Liver (tissue), 3 donors: Measurements from ENCODE around the gene FBXO3.
A peak's percentile ranks its signal among the peaks of the same experiment; 100 is the strongest.

Experiments
- CTCF ChIP-seq: fragments of 150-350 bp; IDR thresholded peaks from 2 replicates; pipeline ENCODE4 v1.5.1; 2017; ENCODE audit warnings: improper control_type of control experiment, low read depth, low read length; ENCODE audit not compliant: missing input control
- FOXA1 ChIP-seq: IDR thresholded peaks from 2 replicates; pipeline ENCODE4 v1.6.1; 2016; ENCODE audit warnings: antibody characterized with exemption
- GABPA ChIP-seq, 2 donors: IDR thresholded peaks in 1 of 2; conservative IDR thresholded peaks in 1 of 2; 2 replicates each; pipeline ENCODE4 v1.6.1; 2016; ENCODE audit warnings: antibody characterized with exemption in 2 of 2, mild to moderate bottlenecking in 1 of 2, moderate library complexity in 1 of 2
- HNF4A ChIP-seq, 2 donors: conservative IDR thresholded peaks; 2 replicates each; pipeline ENCODE4 v1.6.1; 2016; ENCODE audit warnings: antibody characterized with exemption in 2 of 2, mild to moderate bottlenecking in 2 of 2
- JUND ChIP-seq, 2 donors: IDR thresholded peaks; 2 replicates each; pipeline ENCODE4 v1.6.1; 2016; ENCODE audit warnings: antibody characterized with exemption in 2 of 2
- MAX ChIP-seq: IDR thresholded peaks from 2 replicates; pipeline ENCODE4 v1.6.1; 2016; ENCODE audit warnings: antibody characterized with exemption
- RAD21 ChIP-seq, 2 donors: IDR thresholded peaks; 2 replicates each; pipeline ENCODE4 v1.6.1; 2016; ENCODE audit warnings: antibody characterized with exemption in 2 of 2, mild to moderate bottlenecking in 2 of 2
- RXRA ChIP-seq, 2 donors: IDR thresholded peaks; 2 replicates each; pipeline ENCODE4 v1.6.1; 2017 to 2018; ENCODE audit warnings: antibody characterized with exemption in 2 of 2, mild to moderate bottlenecking in 1 of 2
- SP1 ChIP-seq: IDR thresholded peaks from 2 replicates; pipeline ENCODE4 v1.6.1; 2018; ENCODE audit warnings: antibody characterized with exemption, mild to moderate bottlenecking
- TAF1 ChIP-seq: conservative IDR thresholded peaks from 2 replicates; pipeline ENCODE4 v1.6.1; 2016; ENCODE audit warnings: antibody characterized with exemption, mild to moderate bottlenecking
- YY1 ChIP-seq: IDR thresholded peaks from 2 replicates; pipeline ENCODE4 v1.6.1; 2016; ENCODE audit warnings: antibody characterized with exemption, mild to moderate bottlenecking
- ZBTB33 ChIP-seq: IDR thresholded peaks from 2 replicates; pipeline ENCODE4 v1.6.1; 2016; ENCODE audit warnings: antibody characterized with exemption
- TF ChIP-seq, protein P1 (sequence below): IDR thresholded peaks from 2 replicates; pipeline ENCODE4 v1.6.1; 2016; ENCODE audit warnings: antibody characterized with exemption
- TF ChIP-seq, protein P2 (sequence below): IDR thresholded peaks from 2 replicates; pipeline ENCODE4 v1.6.1; 2016; ENCODE audit warnings: antibody characterized with exemption, mild to moderate bottlenecking
- donor health status: healthy.
- donor health status: healthy.

DNA sequence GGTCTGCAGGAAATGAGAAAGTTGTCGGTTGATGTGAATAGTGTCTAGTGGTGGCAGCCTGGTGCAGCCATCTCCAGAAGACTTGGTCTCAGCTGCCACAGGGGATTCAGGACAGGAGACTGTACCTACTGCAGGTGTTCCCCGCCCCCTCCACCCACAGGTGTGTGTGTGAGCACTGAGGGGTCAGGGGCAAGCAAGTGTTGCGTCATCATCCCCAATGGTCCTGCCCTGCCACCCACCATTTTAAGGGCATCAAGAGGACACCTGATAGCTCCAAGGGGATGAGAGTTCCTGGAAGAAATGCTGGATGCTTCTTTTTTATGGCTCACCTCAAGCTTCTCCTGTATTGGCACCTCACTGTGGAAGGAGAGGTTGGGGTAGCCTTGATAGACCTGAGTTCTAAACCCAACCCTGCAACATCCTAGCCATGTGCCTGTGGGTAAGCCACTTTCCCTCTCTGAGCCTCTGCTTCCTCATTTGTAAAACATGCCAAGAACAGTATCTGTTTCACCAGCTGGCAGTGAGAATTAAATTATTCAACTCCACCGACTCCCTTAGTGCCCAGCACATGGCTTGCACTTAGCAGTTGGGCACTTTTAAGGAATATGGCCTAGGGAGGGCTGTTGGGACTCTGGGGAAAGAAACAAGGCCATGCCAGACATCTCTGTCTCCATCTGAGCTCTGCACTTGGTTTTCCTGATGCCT, 79.8 kb downstream of the FBXO3 start:
- TF ChIP-seq CTCF (no peak), SP1 (no peak), RAD21 (IDR thresholded peaks at IDR 0.05) (no peak), MAX (peak; percentile 15), RXRA (IDR thresholded peaks at IDR 0.05) (no peak), TAF1 (no peak), GABPA (IDR thresholded peaks at IDR 0.05 in 1 of 2, conservative IDR thresholded peaks at IDR 0.05 in 1 of 2) (no peak), HNF4A (conservative IDR thresholded peaks at IDR 0.05) (no peak), JUND (IDR thresholded peaks at IDR 0.05) (no peak), YY1 (no peak), FOXA1 (no peak), ZBTB33 (no peak)
- TF ChIP-seq, protein P1, sequence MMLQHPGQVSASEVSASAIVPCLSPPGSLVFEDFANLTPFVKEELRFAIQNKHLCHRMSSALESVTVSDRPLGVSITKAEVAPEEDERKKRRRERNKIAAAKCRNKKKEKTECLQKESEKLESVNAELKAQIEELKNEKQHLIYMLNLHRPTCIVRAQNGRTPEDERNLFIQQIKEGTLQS, result no peak
- TF ChIP-seq, protein P2, sequence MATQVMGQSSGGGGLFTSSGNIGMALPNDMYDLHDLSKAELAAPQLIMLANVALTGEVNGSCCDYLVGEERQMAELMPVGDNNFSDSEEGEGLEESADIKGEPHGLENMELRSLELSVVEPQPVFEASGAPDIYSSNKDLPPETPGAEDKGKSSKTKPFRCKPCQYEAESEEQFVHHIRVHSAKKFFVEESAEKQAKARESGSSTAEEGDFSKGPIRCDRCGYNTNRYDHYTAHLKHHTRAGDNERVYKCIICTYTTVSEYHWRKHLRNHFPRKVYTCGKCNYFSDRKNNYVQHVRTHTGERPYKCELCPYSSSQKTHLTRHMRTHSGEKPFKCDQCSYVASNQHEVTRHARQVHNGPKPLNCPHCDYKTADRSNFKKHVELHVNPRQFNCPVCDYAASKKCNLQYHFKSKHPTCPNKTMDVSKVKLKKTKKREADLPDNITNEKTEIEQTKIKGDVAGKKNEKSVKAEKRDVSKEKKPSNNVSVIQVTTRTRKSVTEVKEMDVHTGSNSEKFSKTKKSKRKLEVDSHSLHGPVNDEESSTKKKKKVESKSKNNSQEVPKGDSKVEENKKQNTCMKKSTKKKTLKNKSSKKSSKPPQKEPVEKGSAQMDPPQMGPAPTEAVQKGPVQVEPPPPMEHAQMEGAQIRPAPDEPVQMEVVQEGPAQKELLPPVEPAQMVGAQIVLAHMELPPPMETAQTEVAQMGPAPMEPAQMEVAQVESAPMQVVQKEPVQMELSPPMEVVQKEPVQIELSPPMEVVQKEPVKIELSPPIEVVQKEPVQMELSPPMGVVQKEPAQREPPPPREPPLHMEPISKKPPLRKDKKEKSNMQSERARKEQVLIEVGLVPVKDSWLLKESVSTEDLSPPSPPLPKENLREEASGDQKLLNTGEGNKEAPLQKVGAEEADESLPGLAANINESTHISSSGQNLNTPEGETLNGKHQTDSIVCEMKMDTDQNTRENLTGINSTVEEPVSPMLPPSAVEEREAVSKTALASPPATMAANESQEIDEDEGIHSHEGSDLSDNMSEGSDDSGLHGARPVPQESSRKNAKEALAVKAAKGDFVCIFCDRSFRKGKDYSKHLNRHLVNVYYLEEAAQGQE, result no peak
